Islet precursor cell (in vitro differentiated cells): Measurements from ENCODE around the gene PDE6B.

Experiments used
- DNase-seq: peaks from one replicate; pipeline ENCODE4 v3.0.0-alpha.2; 2018

PDE6B gene

GRCh38 chr4:622996-623913 is 2.1 kb upstream of the PDE6B start:
- peak; percentile 35 for DNase-seq

GRCh38 chr4:623914-624566 is 1.3 kb upstream of the PDE6B start:
- DNase-seq: peak; percentile 44

GRCh38 chr4:625631-626161 is 323 bp downstream of the PDE6B start:
- DNase-seq: no peak

GRCh38 chr4:626201-627091 is 1.1 kb downstream of the PDE6B start:
- DNase-seq: peak; percentile 54

GRCh38 chr4:627347-628125 is 2.2 kb downstream of the PDE6B start:
- peak; percentile 31 for DNase-seq

GRCh38 chr4:628311-628741 is 3.0 kb downstream of the PDE6B start:
- peak; percentile 43 for DNase-seq

- peak; percentile 49 for DNase-seq
Observed at GRCh38 chr4:628821-629635, 3.7 kb downstream of the PDE6B start.

- DNase-seq: no peak
Observed at GRCh38 chr4:629636-629914, 4.2 kb downstream of the PDE6B start.

GRCh38 chr4:629915-630641 is 4.7 kb downstream of the PDE6B start:
- DNase-seq: peak; percentile 45

- DNase-seq: peak; percentile 43
Observed at GRCh38 chr4:630656-631055, 5.3 kb downstream of the PDE6B start.

GRCh38 chr4:632196-632790 is 6.9 kb downstream of the PDE6B start:
- peak; percentile 19 for DNase-seq

- peak; percentile 39 for DNase-seq
Observed at GRCh38 chr4:632926-633325, 7.6 kb downstream of the PDE6B start.

- DNase-seq: peak; percentile 41
Observed at GRCh38 chr4:633406-633805, 8.0 kb downstream of the PDE6B start.

- no peak for DNase-seq
Observed at GRCh38 chr4:633976-634598, 8.7 kb downstream of the PDE6B start.

GRCh38 chr4:634599-634985 is 9.2 kb downstream of the PDE6B start:
- peak; percentile 43 for DNase-seq

GRCh38 chr4:635066-635835 is 9.9 kb downstream of the PDE6B start:
- peak; percentile 44 for DNase-seq

- DNase-seq: peak; percentile 45
Observed at GRCh38 chr4:635851-636627, 10.7 kb downstream of the PDE6B start.

GRCh38 chr4:636628-637159 is 11.3 kb downstream of the PDE6B start:
- no peak for DNase-seq
